HG03039 (cell line): ENCODE data around the gene TMEM186.
A peak's percentile ranks its signal among the peaks of the same experiment; 100 is the strongest.
"Not testable (repeated sequence)": the region's sequence is repeated elsewhere in the genome, so short reads cannot be mapped to it uniquely, and the experiment has no call there.

Source experiments
- ATAC-seq: cut with Tn5 transposase; IDR thresholded peaks from one replicate; pipeline ENCODE4 v1.9.1; 2021; ENCODE audit warnings: mild to moderate bottlenecking, moderate library complexity; ENCODE audit not compliant: unreplicated experiment

TMEM186 gene

DNA sequence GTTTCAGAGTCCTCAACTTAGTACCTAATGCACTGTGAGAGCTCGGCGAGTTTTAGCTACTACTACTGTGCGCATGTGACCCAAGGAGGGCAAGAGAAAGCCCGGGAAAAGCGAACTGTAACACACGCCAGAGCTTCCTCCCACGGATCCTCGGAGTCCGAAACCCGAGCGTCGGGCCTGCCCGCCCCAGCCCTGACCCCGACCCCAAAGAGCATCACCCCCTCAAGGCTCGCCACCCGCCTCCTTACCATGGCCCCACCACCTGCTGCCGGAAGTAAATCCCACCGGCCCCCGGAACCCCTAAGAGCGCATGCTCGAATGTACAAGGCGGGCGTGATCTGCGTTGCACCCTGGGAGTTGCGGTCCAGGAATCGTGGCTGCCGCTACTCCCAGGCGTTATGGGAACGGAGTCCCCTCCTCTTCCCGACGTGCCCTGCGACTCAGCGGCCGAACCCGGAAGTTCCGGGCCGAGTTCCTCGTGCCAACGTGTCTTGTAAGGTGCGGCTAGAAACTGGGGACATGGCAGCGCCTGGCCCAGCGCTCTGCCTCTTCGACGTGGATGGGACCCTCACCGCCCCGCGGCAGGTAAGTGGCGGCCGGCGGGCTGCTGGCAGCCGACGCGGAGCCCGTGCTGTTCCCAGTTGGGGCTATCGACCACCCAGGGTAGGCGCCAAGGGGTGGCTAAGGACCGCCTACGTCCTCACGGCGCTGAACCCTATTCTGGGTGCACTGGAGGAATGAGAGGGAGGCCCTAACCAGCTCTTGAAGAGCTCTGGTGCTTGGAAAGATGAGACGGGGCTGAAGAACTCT, at the start of gene TMEM186, which contains the start of gene PMM2:
TMEM186 (minus strand) TSS at position 276 of the 810 bp plus-strand sequence; CDS start at position 251, 25 bp downstream.
PMM2 (plus strand) TSS at position 476 of the 810 bp plus-strand sequence; CDS start at position 520, 44 bp downstream.
- peak; percentile 87 for ATAC-seq

DNA sequence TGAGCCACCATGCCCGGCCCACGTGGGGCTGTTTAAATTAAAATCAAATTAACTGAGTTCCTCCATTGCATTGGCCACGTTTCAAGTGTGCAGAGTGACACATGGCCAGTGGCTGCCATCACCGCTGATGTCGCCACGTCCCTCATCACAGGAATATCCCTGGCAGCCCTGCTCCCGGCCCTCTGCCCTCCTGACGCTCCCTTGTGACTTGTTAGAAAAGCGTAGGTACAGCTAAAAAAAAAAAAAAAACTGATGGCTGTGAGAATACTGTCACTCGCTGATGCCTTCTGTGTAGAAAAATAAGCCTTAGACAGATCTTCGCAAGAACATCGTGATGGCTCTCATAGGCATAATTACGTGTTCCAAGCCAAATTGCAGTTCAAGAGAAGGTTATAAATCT, 49.7 kb upstream of the TMEM186 start:
- no peak for ATAC-seq

GRCh38 chr16:8846401-8846932, 49.0 kb upstream of the TMEM186 start:
- ATAC-seq, result no peak

DNA sequence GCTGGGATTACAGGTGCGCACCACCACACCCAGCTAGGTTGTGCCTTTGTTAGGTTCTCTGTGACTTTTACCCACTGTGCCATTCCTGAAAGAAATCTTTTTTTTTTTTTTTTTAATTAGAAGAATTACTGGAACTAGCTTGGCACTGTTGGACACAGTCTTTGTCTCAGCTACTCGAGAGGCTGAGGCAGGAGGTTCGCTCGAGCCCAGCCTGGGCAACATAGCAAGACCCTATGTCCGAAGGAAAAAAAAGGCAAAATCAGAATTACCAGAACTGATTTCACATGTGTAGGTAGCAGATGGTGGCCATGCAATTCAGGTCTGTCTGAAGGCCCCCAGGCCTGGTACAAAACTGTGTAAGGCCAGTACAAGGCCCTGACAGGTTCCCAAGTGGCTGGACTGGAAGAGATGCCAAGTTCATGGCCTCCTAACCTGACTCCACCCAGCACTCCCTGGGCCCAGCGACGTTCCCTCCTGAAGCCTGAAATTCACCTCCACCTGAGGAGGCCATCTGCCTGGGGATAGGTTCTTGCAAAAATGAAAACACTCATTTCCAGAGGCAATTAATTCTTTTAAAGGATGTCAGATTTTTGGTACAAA, 48.4 kb upstream of the TMEM186 start:
- no peak for ATAC-seq

DNA sequence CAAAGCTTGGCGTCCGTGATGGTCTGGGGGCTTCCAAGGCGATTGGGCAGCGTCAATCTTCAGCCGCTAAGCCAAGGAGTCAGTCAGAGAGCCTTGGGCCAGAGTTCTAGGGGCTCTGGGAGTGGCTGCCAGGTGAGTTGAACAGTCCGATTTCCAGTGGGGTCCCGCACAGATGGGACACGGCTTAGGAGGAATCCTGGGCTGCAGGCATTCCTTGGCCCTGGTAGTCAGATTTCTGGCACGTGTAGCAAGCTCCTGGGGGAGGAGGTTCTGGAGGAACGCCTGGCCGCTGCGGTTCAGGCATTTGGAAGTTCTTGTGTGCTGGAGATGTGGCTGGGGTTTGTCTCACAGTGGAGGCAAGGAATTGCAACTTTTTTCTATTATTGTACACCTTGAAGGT, 45.9 kb upstream of the TMEM186 start:
- not testable (repeated sequence) for ATAC-seq

GRCh38 chr16:8842016-8842415, 44.6 kb upstream of the TMEM186 start:
- not testable (repeated sequence) for ATAC-seq

DNA sequence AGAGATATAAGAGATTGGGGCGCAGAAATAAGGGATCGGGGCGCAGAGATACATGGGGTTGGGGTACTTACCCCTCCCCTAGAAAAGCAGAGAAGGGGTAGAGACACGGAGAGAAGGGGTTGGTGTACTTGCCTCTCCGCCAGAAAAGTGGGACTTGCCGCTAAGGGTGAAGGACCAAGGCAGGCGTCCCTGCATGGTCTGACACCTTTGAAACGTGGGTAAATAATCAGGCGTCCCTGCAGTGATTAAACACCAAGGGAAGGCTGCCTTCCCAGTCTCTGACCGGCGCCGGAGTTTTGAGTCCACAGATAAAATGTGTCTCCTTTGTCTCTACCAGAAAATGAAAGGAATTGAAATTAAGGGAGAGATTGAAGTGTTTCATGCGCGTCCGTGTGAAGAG, 40.2 kb upstream of the TMEM186 start:
- not testable (repeated sequence) for ATAC-seq

DNA sequence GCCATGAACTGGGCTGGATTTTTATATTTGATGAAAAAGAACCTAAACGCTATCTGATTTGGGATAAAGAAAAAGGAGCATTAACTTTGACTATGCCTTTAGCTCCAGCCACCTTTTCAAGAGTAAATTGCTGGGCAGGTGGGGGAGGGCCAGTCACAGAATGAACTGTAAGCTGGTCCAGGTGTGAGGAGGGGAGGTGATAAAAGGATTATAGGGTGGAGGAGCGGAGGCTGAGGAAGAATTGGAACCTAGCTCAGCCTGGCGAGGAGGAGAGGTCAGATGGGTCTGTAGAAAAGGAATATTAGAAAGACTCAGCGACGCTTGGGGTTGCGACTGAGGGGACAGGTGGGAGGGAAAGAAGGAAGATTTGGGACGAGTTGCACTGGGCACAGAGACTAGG, 39.4 kb upstream of the TMEM186 start:
- ATAC-seq, result not testable (repeated sequence)

GRCh38 chr16:8832717-8833105, 35.3 kb upstream of the TMEM186 start:
- no peak for ATAC-seq

GRCh38 chr16:8831871-8832716, 34.7 kb upstream of the TMEM186 start:
- no peak for ATAC-seq

DNA sequence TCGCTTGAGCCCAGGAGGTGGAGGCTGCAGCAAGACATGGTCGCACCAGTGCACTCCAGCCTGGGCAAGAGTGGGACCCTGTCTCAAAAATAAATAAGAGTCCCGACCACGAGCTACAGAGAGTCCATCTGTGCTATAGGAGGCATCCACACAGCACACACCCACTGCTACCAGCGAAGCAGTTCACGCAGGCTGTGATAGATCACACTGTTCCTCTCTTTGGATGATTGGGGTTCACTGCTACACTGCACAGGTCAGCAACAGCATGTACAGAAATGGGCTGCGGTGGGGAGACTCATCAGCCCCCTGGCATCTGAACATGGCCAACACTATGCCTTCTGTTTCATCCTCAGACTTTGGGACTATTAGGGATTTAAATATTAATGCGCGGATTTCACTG, 34.0 kb upstream of the TMEM186 start:
- ATAC-seq, result no peak

DNA sequence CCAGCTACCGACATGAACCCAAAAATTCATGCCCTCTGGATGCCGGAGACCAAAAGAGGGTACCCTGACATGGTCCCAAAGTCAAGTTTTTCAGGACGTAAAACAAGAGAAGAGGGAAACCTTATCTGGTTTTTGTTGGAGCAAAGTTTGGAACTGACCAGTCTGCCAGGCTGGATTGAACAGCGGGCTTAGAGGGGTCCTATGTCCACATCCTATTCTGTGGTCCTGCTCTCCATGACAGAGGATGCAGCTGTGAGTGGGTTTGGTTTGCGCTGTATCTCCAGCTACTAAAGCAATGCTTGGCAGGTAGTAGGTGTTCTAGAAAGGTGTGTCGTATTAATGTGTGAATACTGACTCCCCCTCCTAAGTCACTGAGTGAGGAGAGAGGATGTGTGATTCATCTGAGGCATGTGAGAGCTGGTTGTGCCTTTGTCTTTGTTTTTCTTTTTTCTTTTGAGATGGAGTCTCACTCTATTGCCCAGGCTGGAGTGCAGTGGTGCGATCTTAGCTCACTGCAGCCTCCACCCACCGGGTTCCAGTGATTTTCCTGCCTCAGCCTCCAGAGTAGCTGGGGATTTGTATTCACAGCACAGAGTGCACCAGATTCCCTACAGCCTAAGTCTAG, 31.2 kb upstream of the TMEM186 start:
- no peak for ATAC-seq

DNA sequence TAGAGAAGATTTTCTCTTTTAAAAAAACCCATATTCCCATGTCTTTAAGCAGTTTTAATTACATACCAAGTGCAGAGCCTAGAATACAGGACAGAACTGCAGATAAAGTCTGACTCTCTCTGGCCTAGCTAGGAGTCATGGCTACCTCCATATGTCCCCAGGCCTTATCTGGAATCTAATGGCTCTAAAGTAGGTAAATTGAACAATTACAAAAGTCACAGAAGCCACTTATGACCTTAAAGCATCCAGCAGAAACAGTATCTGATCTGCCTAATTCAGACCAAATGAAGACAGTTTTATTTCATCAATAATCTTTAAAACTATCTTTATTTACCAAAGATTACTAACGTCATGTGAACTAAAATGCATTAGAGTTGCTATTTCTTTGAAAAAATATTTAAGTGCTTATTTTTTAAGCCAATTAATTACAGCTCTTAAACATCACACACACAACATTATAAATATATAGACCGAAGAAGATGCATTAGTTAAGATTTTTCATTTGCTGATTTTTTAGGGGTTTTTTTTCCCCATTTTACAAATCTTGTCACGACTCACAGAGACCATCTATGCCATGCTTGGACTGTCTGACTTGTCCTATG, 28.9 kb upstream of the TMEM186 start:
- no peak for ATAC-seq

- no peak for ATAC-seq
Measured at GRCh38 chr16:8822403-8822802, 25.0 kb upstream of the TMEM186 start.

DNA sequence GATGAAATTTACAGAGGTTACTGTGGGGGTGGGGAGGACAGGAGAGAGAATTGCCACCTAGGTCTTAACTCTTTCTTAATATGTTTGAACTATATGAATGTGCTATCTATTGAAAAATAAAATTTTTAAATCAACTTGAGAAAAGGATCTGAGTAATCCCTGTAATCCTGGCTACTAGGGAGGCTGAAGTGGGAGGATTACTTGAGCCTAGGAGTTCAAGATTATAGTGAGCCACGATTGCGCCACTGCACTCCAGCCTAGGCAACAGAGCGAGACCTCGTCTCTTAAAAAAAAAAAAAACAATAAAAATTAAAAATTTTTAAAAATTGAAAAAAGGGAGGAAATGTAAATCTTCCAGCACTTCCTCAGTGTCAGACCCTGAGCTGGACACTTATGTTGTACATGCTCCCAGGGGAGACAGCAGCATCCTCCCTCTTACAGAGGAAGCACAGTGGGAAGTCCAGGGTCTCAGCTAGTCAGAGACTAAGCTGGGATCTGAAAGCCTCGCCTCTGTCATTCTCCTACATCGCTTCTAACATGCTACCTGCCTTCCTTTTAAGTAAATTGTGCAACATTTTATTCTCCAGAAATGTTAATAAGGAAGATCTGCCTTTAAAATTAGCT, 22.1 kb upstream of the TMEM186 start:
- no peak for ATAC-seq

DNA sequence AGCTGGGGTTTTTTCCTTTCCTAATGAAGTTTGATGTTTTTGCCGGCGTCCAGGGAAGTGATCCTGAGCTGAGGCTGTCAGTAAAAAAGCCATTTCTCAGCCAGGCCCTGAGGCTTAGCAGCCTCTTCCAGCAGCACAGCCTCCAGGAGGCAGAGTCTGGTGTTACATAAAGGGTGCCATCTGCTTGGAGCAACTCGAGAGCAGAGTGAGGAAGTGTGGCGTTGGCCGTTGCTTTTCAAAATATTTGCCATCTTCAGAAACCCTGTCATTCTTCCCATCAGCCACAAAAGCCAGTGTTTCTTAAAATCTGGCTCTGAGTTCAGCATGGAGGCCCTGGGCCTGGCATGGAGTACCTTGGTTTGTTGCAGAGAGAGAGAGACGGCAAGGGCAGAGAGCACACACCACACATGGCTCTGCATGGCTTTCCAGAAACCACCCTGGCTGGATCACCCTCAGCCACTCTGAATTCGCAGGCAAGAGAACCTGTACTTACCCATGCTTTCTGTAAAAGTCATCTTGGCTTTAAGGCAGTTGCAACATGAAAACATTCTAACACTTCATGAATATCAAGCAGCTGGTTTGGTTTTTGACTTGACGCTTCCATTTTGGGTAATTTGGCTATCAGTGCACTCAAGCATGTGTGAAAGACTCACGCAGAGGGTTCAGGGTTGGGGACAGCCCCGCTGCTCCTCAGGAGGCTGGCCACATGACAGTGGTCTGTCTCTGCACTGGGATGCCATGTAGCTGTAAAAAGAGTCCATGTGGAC, 21.2 kb upstream of the TMEM186 start:
- peak; percentile 71 for ATAC-seq

- no peak for ATAC-seq
Measured at GRCh38 chr16:8816967-8817655, 19.7 kb upstream of the TMEM186 start.

GRCh38 chr16:8814095-8814806, 16.8 kb upstream of the TMEM186 start:
- no peak for ATAC-seq
